HepG2 (cell line): Measurements from ENCODE around the gene CARMIL1.

Source experiments
- GLI4 ChIP-seq: sonication (generic); formaldehyde crosslinking; IDR thresholded peaks from 2 replicates; pipeline ENCODE4 v1.5.1; 2020; ENCODE audit warnings: missing genetic modification reagents, mild to moderate bottlenecking, moderate library complexity, borderline replicate concordance
- KLF13 ChIP-seq: sonication (generic); formaldehyde crosslinking; IDR thresholded peaks from 2 replicates; pipeline ENCODE4 v1.4.0; 2020; ENCODE audit warnings: mild to moderate bottlenecking, missing genetic modification reagents
- POLR2AphosphoS2 ChIP-seq: IDR thresholded peaks from 2 replicates; pipeline ENCODE4 v1.6.1; 2011; ENCODE audit warnings: low read depth, low read length, improper control_type of control experiment
- RAD21 ChIP-seq: fragments of 450-650 bp; formaldehyde crosslinking; IDR thresholded peaks from 2 replicates; pipeline ENCODE4 v1.5.0; 2020; ENCODE audit warnings: mild to moderate bottlenecking
- SMC3 ChIP-seq: IDR thresholded peaks from 2 replicates; pipeline ENCODE4 v1.6.1; 2011; ENCODE audit warnings: low read length, improper control_type of control experiment

GRCh38 chr6:25229671-25230321, 49.4 kb upstream of the CARMIL1 start:
- TF ChIP-seq GLI4 (CRISPR knock-in tag): no peak
- TF ChIP-seq KLF13 (CRISPR knock-in tag): no peak
- no peak for TF ChIP-seq RAD21 (CRISPR knock-in tag)
- no peak for TF ChIP-seq SMC3
- TF ChIP-seq POLR2AphosphoS2: no peak
